Thyroid gland (tissue), 4 donors: ENCODE data around the gene PLEKHA7.
A peak's percentile ranks its signal among the peaks of the same experiment; 100 is the strongest.

ENCODE experiments used
- POLR2A ChIP-seq, 2 donors: fragments of 450-650 bp; IDR thresholded peaks; one replicate each; pipeline ENCODE4 v1.6.1; 2017; ENCODE audit warnings: antibody characterized with exemption in 2 of 2, mild to moderate bottlenecking in 2 of 2, moderate library complexity in 1 of 2
- TF ChIP-seq, protein P1 (sequence below), 6 experiments: fragments of 200-600 bp in 3 of 6; fragments of 450-650 bp in 3 of 6; sonication (generic) in 3 of 6; IDR thresholded peaks; one replicate each; pipeline ENCODE4 v1.5.1; 2016 to 2019; ENCODE audit warnings: antibody characterized with exemption in 6 of 6, mild to moderate bottlenecking in 2 of 6, inconsistent platforms in 1 of 6, moderate library complexity in 1 of 6

DNA sequence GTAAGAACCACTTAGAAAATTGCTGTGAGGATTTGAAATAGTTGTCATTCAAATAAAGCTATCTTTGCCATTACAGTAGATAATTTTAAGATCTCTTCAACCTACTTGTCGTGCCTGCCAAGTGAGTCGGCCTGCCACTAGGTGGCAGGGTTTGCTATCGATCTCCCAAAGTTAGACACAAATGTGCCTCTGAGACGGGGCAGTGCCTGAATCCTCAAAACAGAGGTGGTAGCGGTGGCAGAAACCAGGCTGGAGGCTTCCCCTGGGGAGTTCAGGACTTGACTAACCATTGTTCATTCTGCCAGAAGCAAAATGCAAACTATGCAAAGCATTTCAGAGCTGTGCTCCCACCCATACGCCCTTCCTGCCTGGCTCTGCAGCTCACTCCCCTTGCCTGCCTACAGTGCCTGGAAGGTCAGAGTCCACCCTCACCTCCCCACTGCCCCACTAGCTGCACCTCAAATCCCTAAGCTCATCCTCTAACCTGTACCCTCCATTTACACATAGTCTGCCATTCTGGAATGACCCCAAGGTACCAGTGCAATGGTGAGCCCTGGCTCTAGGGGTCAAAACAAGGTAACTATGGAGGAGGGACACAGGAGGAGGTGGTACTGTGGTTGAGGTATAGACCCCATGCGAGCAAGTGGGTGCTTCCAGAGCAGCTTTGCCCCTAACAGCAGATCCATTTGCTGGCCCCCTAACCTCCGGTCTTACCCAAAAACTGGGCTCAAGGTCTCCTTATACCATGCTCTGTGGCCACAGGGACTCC lies 193.7 kb downstream of the PLEKHA7 start:
- TF ChIP-seq, protein P1, sequence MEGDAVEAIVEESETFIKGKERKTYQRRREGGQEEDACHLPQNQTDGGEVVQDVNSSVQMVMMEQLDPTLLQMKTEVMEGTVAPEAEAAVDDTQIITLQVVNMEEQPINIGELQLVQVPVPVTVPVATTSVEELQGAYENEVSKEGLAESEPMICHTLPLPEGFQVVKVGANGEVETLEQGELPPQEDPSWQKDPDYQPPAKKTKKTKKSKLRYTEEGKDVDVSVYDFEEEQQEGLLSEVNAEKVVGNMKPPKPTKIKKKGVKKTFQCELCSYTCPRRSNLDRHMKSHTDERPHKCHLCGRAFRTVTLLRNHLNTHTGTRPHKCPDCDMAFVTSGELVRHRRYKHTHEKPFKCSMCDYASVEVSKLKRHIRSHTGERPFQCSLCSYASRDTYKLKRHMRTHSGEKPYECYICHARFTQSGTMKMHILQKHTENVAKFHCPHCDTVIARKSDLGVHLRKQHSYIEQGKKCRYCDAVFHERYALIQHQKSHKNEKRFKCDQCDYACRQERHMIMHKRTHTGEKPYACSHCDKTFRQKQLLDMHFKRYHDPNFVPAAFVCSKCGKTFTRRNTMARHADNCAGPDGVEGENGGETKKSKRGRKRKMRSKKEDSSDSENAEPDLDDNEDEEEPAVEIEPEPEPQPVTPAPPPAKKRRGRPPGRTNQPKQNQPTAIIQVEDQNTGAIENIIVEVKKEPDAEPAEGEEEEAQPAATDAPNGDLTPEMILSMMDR (IDR thresholded peaks at IDR 0.05) = peak; percentile 72 to 86 (median 86)
- TF ChIP-seq POLR2A (IDR thresholded peaks at IDR 0.05) = no peak
